Ascending aorta (tissue), 2 donors: ENCODE results near the gene TBX15. TPM values are rescaled to one million over a fixed set of nuclear protein-coding genes. Genes with fewer than 3 reads are reported as not detected.
A peak's percentile ranks its signal among the peaks of the same experiment; 100 is the strongest.

ENCODE experiments used
- DNase-seq, 2 donors: peaks; one replicate each; pipeline ENCODE4 v3.0.0-alpha.2; 2019; ENCODE audit warnings: low spot score in 2 of 2
- H3K27ac ChIP-seq, 2 donors: fragments of 200-600 bp; sonication (generic); one replicate each; pipeline ENCODE4 v1.5.1; 2016 to 2017; ENCODE audit warnings: mild to moderate bottlenecking in 1 of 2
- H3K27me3 ChIP-seq: fragments of 200-600 bp; sonication (generic); one replicate; pipeline ENCODE4 v1.5.1; 2017
- H3K36me3 ChIP-seq, 2 donors: fragments of 200-600 bp; sonication (generic); one replicate each; pipeline ENCODE4 v1.5.1; 2016
- H3K4me1 ChIP-seq, 2 donors: fragments of 200-600 bp; sonication (generic); one replicate each; pipeline ENCODE4 v1.5.1; 2016 to 2017; ENCODE audit warnings: mild to moderate bottlenecking in 1 of 2
- H3K4me3 ChIP-seq, 2 donors: fragments of 200-600 bp; sonication (generic); one replicate each; pipeline ENCODE4 v1.5.1; 2016 to 2017; ENCODE audit warnings: mild to moderate bottlenecking in 1 of 2
- H3K9me3 ChIP-seq, 2 donors: fragments of 200-600 bp; sonication (generic); one replicate each; pipeline ENCODE4 v1.5.1; 2016
- intact Hi-C: fragments of 100-400 bp; cut with DNase I; formaldehyde crosslinking; loops from one replicate; pipeline ENCODE4 v1.15.1; 2023
- total RNA-seq: library from RNA; depleted of rRNA; stranded (reverse); fragments of >200 nt; gene quantifications from one replicate; pipeline ENCODE4 v1.1.0, GENCODE V29; 2016
- TF ChIP-seq, protein P1 (sequence below), 3 experiments: fragments of 200-600 bp in 2 of 3; fragments of 450-650 bp in 1 of 3; sonication (generic) in 2 of 3; IDR thresholded peaks; one replicate each; pipeline ENCODE4 v1.5.1; 2016 to 2019; ENCODE audit warnings: antibody characterized with exemption in 3 of 3, mild to moderate bottlenecking in 1 of 3, moderate library complexity in 1 of 3

TBX15 gene
- total RNA-seq, 1 donor from 2014 or later = 1.8 TPM

DNA sequence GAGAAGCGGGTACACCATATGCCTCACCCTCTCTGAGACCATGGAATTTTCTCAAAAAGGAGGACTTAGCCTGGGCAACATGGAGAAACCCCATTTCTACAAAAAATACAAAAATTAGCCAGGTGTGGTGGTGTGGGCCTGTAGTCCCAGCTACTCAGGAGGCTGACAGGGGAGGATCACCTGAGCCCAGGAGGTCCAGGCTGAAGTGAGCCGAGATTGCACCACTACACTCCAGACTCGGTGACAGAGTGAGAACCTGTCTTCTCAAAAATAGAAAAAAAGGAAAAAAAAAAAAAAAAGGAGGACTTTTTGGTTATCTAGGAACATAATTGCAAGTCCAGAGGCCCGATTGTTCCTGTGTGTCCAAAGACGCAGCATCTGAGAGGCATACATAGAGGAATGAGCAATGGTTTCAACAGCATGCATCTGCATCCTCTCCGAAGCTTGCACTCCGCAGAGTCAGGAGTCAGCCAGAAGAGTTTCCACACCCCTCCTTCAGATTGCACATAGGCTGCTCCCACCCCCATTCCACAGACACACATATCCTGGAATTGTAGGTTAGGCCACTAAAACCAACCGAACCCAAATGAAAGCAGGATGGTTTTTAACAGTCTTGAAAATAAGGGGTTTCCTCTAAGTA, 2.5 kb upstream of the TBX15 start:
- Histone ChIP-seq H3K9me3 (no peaks in the 10 kb centered on the region), H3K36me3 (no peaks in the 10 kb centered on the region), H3K27ac (no peak overlapping the region), H3K4me3 (no peak overlapping the region), H3K4me1 (peaks cover 4 to 6% of the 10 kb centered on the region in 2 donors), H3K27me3 (peaks cover 24% of the 10 kb centered on the region)
- DNase-seq = no peak
- TF ChIP-seq, protein P1, sequence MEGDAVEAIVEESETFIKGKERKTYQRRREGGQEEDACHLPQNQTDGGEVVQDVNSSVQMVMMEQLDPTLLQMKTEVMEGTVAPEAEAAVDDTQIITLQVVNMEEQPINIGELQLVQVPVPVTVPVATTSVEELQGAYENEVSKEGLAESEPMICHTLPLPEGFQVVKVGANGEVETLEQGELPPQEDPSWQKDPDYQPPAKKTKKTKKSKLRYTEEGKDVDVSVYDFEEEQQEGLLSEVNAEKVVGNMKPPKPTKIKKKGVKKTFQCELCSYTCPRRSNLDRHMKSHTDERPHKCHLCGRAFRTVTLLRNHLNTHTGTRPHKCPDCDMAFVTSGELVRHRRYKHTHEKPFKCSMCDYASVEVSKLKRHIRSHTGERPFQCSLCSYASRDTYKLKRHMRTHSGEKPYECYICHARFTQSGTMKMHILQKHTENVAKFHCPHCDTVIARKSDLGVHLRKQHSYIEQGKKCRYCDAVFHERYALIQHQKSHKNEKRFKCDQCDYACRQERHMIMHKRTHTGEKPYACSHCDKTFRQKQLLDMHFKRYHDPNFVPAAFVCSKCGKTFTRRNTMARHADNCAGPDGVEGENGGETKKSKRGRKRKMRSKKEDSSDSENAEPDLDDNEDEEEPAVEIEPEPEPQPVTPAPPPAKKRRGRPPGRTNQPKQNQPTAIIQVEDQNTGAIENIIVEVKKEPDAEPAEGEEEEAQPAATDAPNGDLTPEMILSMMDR (IDR thresholded peaks at IDR 0.05) = no peak
- intact Hi-C loops = no loop called here

DNA sequence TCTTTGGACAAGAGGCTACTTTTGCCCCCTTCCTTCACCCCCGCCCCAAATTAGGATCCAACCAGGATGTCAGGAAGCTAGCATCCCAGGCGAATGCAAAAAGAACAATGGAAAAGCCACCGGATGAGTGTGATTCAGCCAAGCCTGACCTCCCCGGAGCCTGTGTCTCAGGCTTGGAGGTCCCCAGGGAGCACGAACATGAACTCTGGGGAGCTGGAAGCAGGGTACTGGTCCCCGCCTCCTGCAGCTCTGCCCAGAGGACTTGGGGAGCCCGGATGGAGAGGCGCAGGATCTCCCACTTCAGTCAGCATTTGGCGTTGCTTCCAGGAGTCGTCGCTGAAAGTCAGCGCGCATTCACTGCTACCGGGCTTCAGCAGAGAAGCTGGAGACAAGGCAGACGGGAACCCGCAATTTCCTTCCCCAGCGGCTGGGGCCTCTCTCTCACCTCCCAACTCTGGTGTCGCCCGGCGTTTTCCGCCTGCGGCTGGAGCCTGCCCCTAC, 1.8 kb upstream of the TBX15 start:
- TF ChIP-seq, protein P1 (IDR thresholded peaks at IDR 0.05) = no peak
- no peaks in the 10 kb centered on the region for H3K9me3 ChIP-seq
- H3K27ac ChIP-seq = no peak overlapping the region
- no peak overlapping the region for H3K4me3 ChIP-seq
- H3K36me3 ChIP-seq = no peaks in the 10 kb centered on the region
- peaks cover 24% of the 10 kb centered on the region for H3K27me3 ChIP-seq
- intact Hi-C loops = no loop called here
- no peak for DNase-seq
- H3K4me1 ChIP-seq = peaks cover 4 to 6% of the 10 kb centered on the region in 2 donors

DNA sequence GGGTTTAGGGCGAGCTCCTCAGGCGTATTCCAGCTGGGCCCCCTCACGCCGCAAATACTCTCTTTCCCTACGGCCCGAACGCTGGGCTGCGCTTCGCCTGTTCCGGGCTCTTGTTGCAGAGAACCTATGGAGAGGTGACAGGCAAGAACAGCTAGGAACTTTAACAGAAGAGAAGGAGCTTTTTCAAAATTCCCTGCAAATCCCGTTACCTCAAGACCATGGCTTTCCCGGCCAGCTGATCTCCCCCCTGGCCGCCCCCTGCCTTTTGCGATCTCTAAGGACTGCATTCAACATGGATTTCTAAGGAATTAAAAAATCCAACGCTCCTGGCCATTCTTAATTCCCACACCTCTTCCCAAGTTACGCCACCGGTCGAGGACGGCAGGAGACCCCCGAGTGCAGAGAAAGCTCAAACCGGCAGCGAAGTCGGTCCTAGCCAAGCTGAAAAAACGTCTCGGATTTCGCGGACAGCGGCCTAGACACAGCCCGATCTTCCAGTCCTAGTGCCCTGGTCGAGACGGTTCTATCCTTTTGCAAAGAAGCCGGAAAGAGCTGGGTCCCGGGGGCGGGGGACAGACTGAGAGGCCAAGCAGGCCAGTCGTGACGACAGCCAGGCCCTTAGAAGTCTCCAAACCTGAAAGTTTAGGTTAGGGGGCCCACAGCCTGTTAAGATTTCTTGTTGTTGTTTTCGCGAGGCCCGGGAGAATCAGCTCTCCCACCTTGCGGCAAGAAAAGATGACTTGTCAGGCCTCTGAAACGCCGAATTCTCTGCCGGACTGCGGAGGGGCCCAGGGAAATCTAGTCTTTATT, 1.1 kb upstream of the TBX15 start:
- no peak for DNase-seq
- H3K27me3 ChIP-seq = peaks cover 24% of the 10 kb centered on the region
- H3K9me3 ChIP-seq = no peaks in the 10 kb centered on the region
- intact Hi-C loops = no loop called here
- peaks cover 4 to 6% of the 10 kb centered on the region in 2 donors for H3K4me1 ChIP-seq
- TF ChIP-seq, protein P1 (IDR thresholded peaks at IDR 0.05) = no peak
- H3K4me3 ChIP-seq = no peak overlapping the region
- H3K36me3 ChIP-seq = no peaks in the 10 kb centered on the region
- no peak overlapping the region for H3K27ac ChIP-seq

DNA sequence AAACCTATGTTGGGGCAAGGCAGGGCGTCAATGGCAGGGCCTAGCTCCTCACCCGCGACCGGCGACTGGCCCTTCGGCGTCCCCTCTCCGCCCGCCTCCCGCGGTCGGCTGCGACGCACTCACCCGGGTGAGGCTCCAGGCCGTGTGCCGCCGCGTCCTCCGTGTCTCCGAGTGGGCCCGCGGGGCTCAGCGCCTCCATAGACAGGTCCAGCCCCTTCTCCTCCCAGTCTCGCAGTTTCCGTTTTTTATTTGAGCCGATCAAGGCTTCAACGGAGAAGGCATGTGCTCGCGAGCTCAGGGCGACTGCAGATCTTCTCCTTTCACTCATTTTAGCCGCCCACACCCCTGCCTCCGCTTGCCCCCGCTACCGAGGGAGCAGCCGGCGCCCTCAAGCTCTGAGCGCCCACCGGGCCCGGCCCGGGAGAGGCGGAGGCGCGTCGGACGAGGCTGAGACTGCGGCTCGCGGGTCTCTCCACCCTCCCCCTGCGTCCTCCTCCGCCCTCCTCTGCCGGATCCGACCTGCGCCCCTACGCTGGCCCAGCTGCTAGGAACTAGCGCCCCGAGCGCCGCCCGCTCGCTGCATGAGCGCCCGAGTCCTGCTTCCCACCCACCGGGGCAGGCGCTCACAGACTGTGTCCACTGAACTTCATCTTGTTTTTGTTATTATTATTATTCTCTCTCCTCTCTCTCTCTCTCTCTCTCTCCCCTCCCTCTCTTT, 516 bp downstream of the TBX15 start:
- H3K27ac ChIP-seq = no peak overlapping the region
- no peaks in the 10 kb centered on the region for H3K9me3 ChIP-seq
- no peak for DNase-seq
- TF ChIP-seq, protein P1 (IDR thresholded peaks at IDR 0.05) = no peak
- H3K4me3 ChIP-seq = peak overlapping the region; percentile 61 to 68
- peaks cover 20% of the 10 kb centered on the region for H3K27me3 ChIP-seq
- H3K4me1 ChIP-seq = peaks cover 4 to 6% of the 10 kb centered on the region in 2 donors
- H3K36me3 ChIP-seq = no peaks in the 10 kb centered on the region
- intact Hi-C loops = no loop called here

DNA sequence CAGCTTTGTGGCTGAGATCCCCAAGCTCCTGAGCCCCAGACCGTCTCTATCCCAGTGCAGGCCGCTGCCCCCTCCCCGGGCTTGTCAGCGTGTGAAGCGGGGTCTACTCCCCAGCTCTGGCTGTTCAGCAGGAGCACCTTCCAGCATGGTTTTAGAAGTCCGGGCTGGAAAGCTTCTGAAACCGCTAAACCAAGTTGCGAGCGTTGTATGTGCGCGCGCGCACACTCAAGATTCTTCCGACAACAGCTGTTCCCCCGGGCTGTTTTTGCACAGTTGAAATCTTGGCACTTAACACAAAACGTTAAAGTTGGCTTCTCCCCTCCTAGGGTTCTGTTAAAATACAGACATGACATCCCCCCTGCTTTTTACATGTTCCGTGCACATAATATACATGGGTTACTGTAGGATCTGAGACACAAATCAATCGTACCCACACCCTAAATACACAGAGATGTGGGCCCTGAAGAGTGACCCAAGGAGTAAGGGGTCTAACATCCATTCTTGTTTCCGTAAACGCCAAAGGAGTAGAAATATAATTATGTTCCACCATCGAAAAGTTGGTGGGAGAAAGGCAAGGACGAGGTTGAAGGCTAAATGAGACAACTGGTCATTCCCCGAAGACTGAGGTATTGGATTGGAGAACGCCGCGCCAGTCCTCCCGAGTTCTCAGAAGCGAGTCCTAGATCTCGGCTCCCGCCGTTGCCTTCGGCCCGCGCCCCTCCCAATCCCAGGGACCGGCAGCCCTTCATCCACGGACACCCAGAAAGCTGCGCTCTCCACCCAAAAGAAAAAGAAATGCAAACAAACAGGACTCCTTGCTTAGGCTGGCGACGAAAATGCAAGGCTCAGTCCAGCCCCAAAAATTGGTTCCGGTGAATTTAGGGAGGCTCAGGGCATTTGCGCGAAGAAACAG, 1.3 kb downstream of the TBX15 start:
- peaks cover 20% of the 10 kb centered on the region for H3K27me3 ChIP-seq
- H3K36me3 ChIP-seq = no peaks in the 10 kb centered on the region
- intact Hi-C loops = no loop called here
- peaks cover 4 to 6% of the 10 kb centered on the region in 2 donors for H3K4me1 ChIP-seq
- H3K27ac ChIP-seq = no peak overlapping the region
- H3K4me3 ChIP-seq = peak overlapping the region; percentile 61 to 68
- no peak for DNase-seq
- TF ChIP-seq, protein P1 (IDR thresholded peaks at IDR 0.05) = no peak
- no peaks in the 10 kb centered on the region for H3K9me3 ChIP-seq
